ENCODE measurements around the gene MORN1.

MORN1 gene

GRCh38 chr1:2372551-2373490 lies 18.5 kb downstream of the MORN1 start:
- no peak for DNase-seq

GRCh38 chr1:2368053-2368744 lies 23.2 kb downstream of the MORN1 start:
- no peak for DNase-seq

GRCh38 chr1:2363847-2364513 lies 27.4 kb downstream of the MORN1 start:
- no peak for DNase-seq

DNA sequence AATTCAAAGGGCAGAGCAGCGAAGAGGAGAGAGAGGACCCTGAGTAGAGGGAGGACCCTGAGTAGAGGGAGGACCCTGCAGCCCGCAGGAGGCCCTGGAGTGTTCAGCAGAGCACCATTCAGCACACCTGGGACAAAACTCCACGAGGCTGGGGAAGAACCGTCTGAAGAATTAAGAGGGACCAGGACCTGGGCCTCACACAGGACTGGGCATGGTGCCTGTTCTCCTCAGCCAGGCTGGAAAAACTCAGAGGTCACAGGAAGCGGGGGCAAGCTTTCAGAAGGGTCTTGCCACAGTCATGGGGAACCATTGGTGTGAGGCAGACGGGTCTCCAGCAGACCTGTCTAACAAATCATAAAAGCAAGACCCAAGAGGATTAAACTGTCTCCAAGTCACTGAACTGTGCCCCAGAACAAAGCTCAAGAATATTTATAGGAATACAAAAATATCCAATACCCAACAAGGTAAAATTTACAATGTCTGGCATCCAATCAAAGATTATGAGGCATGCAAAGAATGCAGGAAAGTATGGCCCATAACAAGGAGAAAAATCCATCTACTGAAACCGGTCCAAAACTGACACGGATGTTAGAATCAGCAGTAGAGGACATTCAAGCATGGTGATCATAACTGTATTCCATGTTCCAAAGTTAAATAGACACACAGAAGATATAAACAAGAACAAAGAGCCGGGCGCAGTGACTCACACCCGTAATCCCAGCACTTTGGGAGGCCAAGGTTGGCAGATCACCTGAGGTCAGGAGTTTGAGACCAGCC lies 30.6 kb downstream of the MORN1 start:
- no peak for DNase-seq

DNA sequence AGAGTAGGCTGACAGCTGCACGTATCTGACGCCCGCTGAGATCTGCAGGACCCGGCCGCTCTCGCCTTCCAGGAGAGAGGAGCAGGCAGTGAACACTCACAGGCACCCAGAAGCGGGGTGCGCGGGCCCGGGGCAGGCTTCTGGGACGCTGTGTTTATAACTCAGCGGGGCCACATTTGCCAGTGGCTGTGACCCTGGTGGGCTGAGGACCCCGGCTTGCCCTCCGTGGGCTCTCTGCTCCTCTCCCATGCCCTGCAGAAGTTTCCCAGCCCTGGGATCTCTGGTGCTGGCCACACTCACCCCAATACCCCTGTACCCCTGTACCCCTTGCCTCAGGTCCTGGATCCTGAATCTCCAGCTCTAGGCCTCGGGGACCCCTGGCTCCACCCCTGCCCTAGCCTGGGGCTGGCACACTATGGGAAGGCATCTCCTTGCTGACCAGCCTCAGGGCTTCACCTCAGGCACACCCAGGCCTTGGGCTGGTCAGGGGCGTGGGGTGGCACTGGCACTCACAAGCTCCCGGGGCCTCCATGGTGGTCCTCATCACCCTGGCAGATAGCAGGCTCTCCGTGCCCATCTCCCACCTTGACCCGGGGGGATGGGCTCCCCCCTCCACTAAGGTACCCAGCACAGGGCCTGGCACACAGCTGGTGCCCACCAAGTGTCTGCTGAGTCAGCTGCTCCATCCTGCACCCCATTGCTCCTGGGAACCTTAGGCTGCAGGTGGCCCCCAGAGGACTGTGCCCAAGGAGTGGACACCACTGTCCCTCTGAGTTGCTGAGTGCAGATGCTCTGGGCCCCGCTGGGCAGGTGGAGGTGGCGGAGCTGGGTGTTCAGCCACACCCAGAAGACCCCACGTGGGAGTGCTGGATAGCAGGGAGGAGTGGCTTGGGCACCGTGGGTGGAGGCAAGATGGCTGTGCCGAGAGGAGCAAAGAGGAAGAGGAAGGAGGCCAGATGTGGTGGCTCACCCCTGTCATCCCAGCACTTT lies 32.4 kb downstream of the MORN1 start:
- no peak for DNase-seq

DNA sequence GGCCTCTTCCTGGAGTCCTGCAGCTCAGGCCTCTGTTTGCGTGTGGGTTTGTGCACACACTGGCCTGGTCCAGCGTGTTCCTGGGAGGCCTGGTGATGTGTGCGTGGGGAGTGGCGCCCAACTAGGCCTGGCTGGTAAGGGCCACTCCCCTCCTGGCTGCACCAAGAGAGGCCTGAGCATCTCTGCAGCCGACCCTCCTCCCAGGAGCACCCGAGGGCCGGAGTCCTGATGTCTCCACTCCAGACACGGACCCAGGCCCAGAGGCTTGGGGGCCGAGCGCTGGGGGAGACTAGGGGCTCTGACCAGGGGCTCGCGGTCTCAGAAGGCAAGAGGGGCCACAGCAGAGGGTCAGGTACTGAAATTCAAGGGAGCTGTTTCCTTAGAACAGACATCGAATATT lies 33.3 kb downstream of the MORN1 start:
- DNase-seq: no peak

DNA sequence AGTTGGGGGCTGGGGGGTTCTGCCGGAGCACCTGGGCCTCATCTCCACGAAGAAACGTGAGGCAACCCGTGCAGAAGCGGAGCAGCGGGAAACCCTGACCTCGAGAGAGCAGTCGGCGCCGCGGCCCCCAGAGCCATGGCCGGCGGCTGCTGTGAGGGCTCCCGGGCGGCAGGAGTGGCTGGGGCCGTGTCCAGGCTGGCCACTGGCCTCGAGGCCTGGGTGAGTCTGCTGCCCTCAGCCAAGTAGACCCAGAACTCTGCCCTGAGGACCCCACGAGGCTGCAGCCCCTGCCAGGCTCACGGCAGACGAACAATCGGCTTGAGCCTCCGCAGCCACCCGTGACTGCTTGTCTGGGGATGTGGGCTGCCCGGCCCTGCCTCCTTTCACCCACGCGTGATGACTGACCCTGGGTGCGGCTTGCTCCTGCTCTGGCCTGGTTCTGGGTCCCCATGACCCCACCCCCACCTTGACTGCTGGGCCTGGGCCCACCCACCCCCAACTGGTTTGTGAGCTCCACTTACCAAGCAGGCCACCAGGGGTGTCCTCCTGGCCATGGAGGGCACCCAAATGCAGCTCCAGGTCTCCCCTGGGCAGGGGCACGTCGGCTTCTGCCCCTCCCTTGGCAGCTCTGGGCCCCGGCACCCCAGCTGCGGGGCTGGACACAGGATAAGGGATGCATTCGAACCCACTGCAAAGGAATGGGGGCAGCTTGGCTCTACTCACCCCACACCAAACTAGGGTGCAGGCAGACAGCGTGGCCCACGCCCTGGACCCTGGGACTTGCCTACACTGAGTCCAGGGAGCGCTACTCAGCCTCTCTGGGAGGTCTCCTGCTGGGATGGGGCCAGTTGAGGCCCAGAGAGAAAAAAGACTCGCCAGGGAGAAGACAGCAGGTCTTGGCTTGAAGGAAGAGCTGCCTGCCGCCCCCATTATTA lies 34.2 kb downstream of the MORN1 start:
- no peak for DNase-seq

DNA sequence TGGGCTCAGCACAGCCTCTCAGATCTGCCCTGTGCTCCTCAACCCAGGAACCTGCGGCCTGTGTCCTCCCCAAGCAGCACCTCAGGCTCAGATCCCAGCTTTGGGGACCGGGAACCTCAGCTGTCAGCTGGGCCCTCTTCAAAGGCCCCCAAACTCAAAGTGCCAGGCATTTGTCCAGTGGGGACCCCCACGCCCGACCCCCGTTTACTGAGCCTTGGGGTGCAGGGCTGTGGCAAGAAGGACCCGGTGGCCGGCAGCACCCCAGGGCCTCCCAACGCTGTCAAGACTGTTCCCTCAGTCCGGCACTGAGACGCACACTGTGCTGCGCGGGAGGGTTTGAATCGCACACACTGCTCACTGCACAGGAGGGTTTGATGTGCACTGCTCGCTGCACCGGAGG lies 35.0 kb downstream of the MORN1 start:
- DNase-seq: no peak

- no peak for DNase-seq
Measured at GRCh38 chr1:2355373-2356261, 35.7 kb downstream of the MORN1 start.

- no peak for DNase-seq
Measured at GRCh38 chr1:2354511-2355372, 36.6 kb downstream of the MORN1 start.

- no peak for DNase-seq
Measured at GRCh38 chr1:2353551-2354438, 37.6 kb downstream of the MORN1 start.

GRCh38 chr1:2352897-2353550 lies 38.3 kb downstream of the MORN1 start:
- no peak for DNase-seq

GRCh38 chr1:2352341-2352896 lies 38.9 kb downstream of the MORN1 start:
- no peak for DNase-seq

- DNase-seq: no peak
Measured at GRCh38 chr1:2351723-2352122, 39.6 kb downstream of the MORN1 start.

GRCh38 chr1:2350911-2351655 lies 40.3 kb downstream of the MORN1 start:
- DNase-seq: no peak

GRCh38 chr1:2350501-2350900 lies 40.9 kb downstream of the MORN1 start:
- DNase-seq: no peak
